ENCODE measurements around the gene ZNF536.

Gene ZNF536

DNA sequence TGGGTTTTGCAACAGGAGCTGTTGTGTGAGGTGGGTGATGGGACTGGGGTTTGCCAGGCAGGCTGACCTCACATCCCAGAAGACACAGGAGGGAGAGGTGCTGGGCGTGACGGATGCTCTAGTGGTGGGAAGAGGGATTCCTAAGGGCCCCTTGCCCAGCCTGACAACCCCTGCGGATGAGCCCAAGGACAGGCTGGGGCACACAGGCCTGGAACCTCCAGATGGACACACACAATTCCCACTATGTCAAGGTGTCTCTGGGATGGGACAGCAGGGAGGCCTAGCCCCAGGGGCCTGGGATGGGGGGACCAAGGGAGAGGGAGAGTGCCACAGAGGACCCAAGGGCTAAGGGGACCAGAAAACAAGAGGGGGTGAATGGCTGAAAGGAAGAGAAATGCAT, 191.5 kb downstream of the ZNF536 start:
- H3K27me3 ChIP-seq (ENCODE audit: insufficient read depth, low read length) = no peaks in the 10 kb centered on the region
- no peak overlapping the region for H2AFZ ChIP-seq (ENCODE audit: low read length, unreplicated experiment)

DNA sequence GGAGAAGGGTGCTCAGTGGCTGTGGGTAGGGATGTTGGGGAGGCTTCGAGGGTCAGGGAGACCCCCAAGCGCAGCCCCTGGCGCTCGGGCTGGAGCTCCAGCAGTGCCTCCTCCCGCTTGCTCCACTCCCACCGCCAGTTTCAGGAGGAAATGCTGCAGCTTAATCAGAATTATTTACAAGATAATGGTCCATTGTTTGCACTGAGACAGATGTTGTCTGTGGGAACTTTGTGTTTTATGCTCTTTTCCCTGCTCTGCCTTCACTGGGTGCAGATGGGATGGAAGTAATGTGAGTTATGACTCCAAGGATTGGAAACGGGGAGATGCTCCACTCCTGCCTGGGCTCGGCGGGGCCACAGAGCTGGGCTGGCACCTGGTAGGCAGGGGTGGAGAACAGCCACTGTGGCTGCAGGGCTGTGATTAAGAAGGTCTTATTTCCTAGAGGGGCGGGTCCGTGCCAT, 192.4 kb downstream of the ZNF536 start:
- H3K4me3 ChIP-seq (ENCODE audit: low read depth, low read length) = no peak overlapping the region
- H3K27ac ChIP-seq (ENCODE audit: low read depth, low read length) = no peak overlapping the region
- no peaks in the 10 kb centered on the region for H3K27me3 ChIP-seq (ENCODE audit: insufficient read depth, low read length)
- H3K4me1 ChIP-seq (ENCODE audit: control insufficient read depth, insufficient read depth, low read length, unreplicated experiment) = no peaks in the 10 kb centered on the region
- H2AFZ ChIP-seq (ENCODE audit: low read length, unreplicated experiment) = no peak overlapping the region
- no peaks in the 10 kb centered on the region for H3K36me3 ChIP-seq (ENCODE audit: insufficient read depth, low read length)
- no peaks in the 10 kb centered on the region for H3K79me2 ChIP-seq (ENCODE audit: control insufficient read depth, insufficient read depth, low read length, unreplicated experiment)

More for the DNA sequence above, 191.5 kb downstream of the ZNF536 start:
- no peak overlapping the region for H3K4me3 ChIP-seq (ENCODE audit: low read depth, low read length)
- no peak overlapping the region for H3K27ac ChIP-seq (ENCODE audit: low read depth, low read length)
- no peaks in the 10 kb centered on the region for H3K36me3 ChIP-seq (ENCODE audit: insufficient read depth, low read length)
- H3K4me1 ChIP-seq (ENCODE audit: control insufficient read depth, insufficient read depth, low read length, unreplicated experiment) = no peaks in the 10 kb centered on the region
- no peaks in the 10 kb centered on the region for H3K79me2 ChIP-seq (ENCODE audit: control insufficient read depth, insufficient read depth, low read length, unreplicated experiment)

DNA sequence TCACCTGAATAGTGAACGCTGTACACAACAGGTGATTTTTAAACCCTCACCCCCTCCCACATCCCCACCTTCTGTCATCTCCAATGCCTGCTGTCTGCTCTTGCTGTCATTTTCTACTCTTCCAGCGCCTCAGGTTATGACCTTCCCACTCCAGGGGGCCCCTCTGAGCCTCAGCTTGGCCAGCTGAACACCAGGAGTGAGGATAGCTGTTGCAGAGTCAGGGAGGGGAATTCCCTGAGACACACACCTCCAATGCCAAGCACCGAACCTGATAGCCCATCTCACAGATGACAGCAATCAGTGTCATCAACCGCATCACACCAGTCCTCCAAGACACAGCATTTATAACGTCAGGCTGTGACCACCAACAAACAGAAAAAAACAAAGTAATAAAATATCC, 193.5 kb downstream of the ZNF536 start:
- H3K27ac ChIP-seq (ENCODE audit: low read depth, low read length) = no peak overlapping the region
- H3K4me3 ChIP-seq (ENCODE audit: low read depth, low read length) = no peak overlapping the region
- H3K4me1 ChIP-seq (ENCODE audit: control insufficient read depth, insufficient read depth, low read length, unreplicated experiment) = no peaks in the 10 kb centered on the region
- H3K79me2 ChIP-seq (ENCODE audit: control insufficient read depth, insufficient read depth, low read length, unreplicated experiment) = no peaks in the 10 kb centered on the region
- no peaks in the 10 kb centered on the region for H3K36me3 ChIP-seq (ENCODE audit: insufficient read depth, low read length)
- H3K27me3 ChIP-seq (ENCODE audit: insufficient read depth, low read length) = no peaks in the 10 kb centered on the region
- H2AFZ ChIP-seq (ENCODE audit: low read length, unreplicated experiment) = no peak overlapping the region

DNA sequence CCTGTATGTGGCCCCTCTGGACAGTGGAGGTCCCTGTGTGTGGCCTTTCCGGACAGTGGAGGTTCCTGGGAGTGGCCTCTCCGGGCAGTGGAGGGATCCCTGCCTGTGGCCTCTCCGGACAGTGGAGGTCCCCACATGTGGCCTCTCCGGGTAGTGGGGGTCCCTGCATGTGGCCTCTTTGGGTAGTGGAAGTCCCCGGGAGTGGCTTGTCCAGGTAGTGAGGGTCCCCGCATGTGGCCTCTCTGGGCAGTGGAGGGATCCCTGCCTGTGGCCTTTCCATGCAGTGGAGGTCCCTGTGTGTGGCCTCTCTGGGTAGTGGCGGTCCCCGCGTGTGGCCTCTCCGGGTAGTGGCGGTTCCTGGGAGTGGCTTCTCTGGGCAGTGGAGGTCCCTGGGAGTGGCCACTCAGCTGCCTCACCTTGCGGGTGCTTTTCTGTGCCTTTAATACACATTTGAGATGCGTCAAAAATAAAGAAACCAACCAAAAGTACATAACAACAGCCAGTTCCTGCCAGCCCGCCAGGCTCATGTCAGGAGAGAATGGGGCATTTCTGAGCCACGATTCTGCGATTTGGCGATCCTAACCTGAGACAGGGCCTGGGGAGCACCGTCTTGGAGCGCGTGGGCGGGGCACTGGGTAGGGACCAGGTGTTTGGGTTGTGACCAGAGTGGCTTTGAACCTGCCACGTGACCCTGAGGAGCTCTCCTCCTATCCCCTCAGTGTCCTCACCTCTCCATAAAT, 194.7 kb downstream of the ZNF536 start:
- Histone ChIP-seq H3K4me3 (ENCODE audit: low read depth, low read length) (no peak overlapping the region), H3K79me2 (ENCODE audit: control insufficient read depth, insufficient read depth, low read length, unreplicated experiment) (no peaks in the 10 kb centered on the region), H3K27me3 (ENCODE audit: insufficient read depth, low read length) (no peaks in the 10 kb centered on the region), H3K27ac (ENCODE audit: low read depth, low read length) (no peak overlapping the region), H3K4me1 (ENCODE audit: control insufficient read depth, insufficient read depth, low read length, unreplicated experiment) (no peaks in the 10 kb centered on the region), H2AFZ (ENCODE audit: low read length, unreplicated experiment) (no peak overlapping the region), H3K36me3 (ENCODE audit: insufficient read depth, low read length) (no peaks in the 10 kb centered on the region)

DNA sequence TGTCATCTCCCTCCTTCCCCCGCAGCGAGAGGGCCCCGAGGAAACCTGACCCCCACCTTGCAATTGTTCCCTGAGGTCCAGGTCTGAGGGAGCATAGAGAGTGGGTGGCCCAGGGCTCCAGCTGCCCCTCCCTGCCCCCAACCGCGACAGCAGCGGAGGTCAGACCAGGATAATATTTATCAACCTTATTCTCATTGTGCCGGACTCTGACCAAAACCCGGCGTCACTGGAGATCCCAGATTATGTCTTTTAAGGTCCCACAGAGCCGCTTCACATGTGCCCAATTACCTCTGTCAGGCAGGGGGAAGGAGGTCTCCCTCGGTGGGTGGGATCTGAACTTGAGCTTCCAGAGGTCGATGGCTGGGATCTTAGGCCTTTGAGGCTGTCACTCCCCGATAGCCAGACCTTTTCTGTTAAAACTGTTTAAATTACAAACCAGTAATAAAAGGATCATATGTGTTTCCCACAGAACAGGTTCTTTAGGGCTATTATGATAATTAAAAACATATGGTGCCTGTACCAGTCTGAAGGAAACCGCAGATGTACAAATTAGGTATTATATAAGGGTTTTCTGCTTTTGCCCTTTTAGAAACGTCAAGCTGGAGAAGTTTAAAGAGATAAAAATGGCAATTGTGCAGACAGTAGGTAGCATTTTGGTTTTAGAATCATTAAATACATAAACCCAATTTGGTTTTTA, 195.5 kb downstream of the ZNF536 start:
- no peaks in the 10 kb centered on the region for H3K36me3 ChIP-seq (ENCODE audit: insufficient read depth, low read length)
- no peak overlapping the region for H3K27ac ChIP-seq (ENCODE audit: low read depth, low read length)
- H3K79me2 ChIP-seq (ENCODE audit: control insufficient read depth, insufficient read depth, low read length, unreplicated experiment) = no peaks in the 10 kb centered on the region
- H2AFZ ChIP-seq (ENCODE audit: low read length, unreplicated experiment) = no peak overlapping the region
- no peaks in the 10 kb centered on the region for H3K27me3 ChIP-seq (ENCODE audit: insufficient read depth, low read length)
- H3K4me3 ChIP-seq (ENCODE audit: low read depth, low read length) = no peak overlapping the region
- no peaks in the 10 kb centered on the region for H3K4me1 ChIP-seq (ENCODE audit: control insufficient read depth, insufficient read depth, low read length, unreplicated experiment)

DNA sequence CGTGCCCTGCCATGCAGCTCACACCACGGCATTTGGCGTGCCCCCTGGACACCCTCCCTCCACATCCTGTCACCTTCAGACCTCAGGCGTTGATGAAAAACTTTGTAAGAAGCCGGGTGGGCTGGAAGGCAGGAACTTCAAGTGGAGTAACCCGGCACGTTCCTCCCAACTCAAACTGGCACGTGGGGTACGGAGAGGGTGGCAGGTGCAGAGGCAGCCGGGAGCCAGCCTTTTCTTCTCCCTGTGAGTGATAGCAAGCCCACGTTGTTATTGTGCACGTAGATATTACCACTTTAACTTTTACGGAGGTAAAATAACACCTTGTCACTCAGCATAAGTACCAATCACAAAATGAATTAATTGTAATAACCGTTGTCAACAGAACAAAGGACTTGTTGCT, 198.0 kb downstream of the ZNF536 start:
- no peaks in the 10 kb centered on the region for H3K79me2 ChIP-seq (ENCODE audit: control insufficient read depth, insufficient read depth, low read length, unreplicated experiment)
- no peaks in the 10 kb centered on the region for H3K27me3 ChIP-seq (ENCODE audit: insufficient read depth, low read length)
- no peaks in the 10 kb centered on the region for H3K4me1 ChIP-seq (ENCODE audit: control insufficient read depth, insufficient read depth, low read length, unreplicated experiment)
- no peak overlapping the region for H2AFZ ChIP-seq (ENCODE audit: low read length, unreplicated experiment)
- no peaks in the 10 kb centered on the region for H3K36me3 ChIP-seq (ENCODE audit: insufficient read depth, low read length)
- H3K4me3 ChIP-seq (ENCODE audit: low read depth, low read length) = no peak overlapping the region
- no peak overlapping the region for H3K27ac ChIP-seq (ENCODE audit: low read depth, low read length)

DNA sequence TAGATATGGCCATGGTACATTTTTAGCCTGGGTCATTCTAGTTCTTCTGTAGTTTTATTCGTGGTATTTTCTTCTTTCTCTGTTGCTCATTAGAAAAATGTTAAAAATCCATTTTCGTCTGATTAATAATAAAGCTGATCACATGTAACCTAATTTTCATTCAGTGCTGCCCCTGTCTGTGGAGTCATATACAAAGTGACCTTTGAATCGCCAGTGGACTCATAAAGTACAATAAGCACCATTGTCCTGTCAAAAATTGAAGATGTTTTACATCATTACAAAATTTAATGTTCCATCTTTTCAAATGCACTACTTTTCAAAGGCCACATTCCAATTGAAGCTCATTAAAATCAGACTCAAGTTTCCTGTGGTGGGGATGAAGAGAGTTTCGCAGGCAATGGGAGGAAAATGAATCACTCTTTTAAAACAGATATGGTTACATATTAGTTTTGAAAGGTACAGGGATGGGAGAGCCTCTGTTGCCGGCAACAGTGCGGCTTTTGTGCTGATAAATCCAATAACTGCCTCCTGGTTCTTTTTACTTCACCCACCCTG, 205.4 kb downstream of the ZNF536 start:
- Histone ChIP-seq H2AFZ (ENCODE audit: low read length, unreplicated experiment) (no peak overlapping the region), H3K36me3 (ENCODE audit: insufficient read depth, low read length) (no peaks in the 10 kb centered on the region), H3K79me2 (ENCODE audit: control insufficient read depth, insufficient read depth, low read length, unreplicated experiment) (no peaks in the 10 kb centered on the region), H3K4me3 (ENCODE audit: low read depth, low read length) (no peak overlapping the region), H3K4me1 (ENCODE audit: control insufficient read depth, insufficient read depth, low read length, unreplicated experiment) (no peaks in the 10 kb centered on the region), H3K27me3 (ENCODE audit: insufficient read depth, low read length) (no peaks in the 10 kb centered on the region), H3K27ac (ENCODE audit: low read depth, low read length) (no peak overlapping the region)

DNA sequence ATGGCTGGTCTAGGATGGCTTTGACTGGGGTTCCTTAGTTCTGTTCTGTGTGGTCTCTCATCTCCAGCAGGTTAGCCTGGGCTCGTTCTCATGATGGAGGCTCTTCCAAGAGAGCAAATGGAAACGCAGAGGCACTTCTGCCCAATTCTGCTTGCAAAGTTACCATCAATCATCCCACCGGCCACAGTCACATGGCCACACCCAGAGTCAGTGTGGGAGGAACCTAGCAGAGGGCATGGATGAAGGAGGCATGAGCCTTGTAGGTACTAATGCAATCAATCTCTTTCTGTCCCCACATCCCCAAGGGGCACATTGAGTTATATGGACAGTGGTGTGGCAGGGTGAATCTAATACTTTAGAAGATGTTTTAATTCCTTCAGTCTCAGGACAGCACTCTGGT, 207.2 kb downstream of the ZNF536 start:
- H3K27ac ChIP-seq (ENCODE audit: low read depth, low read length) = no peak overlapping the region
- no peaks in the 10 kb centered on the region for H3K79me2 ChIP-seq (ENCODE audit: control insufficient read depth, insufficient read depth, low read length, unreplicated experiment)
- no peaks in the 10 kb centered on the region for H3K36me3 ChIP-seq (ENCODE audit: insufficient read depth, low read length)
- H2AFZ ChIP-seq (ENCODE audit: low read length, unreplicated experiment) = no peak overlapping the region
- H3K4me3 ChIP-seq (ENCODE audit: low read depth, low read length) = no peak overlapping the region
- no peaks in the 10 kb centered on the region for H3K4me1 ChIP-seq (ENCODE audit: control insufficient read depth, insufficient read depth, low read length, unreplicated experiment)
- no peaks in the 10 kb centered on the region for H3K27me3 ChIP-seq (ENCODE audit: insufficient read depth, low read length)

DNA sequence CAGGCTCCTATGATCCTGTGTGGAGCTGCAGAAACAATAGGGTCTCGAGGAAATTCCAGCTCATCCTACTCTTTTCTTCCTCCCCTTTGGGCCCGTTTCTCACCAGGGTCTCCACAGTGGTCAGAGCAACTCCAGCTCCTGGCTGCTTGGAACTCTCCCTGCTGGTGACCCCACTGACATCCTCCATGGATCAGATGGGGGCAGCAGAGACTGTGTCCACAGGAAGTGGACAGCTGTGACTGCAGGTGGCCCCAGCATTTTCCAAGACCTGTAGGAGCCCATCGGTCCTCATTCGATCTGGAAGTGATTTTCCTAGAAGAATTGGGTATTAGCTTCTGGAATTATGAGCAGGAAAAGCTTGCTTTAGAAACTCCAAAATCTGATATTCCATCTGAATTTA, 208.5 kb downstream of the ZNF536 start:
- no peaks in the 10 kb centered on the region for H3K4me1 ChIP-seq (ENCODE audit: control insufficient read depth, insufficient read depth, low read length, unreplicated experiment)
- H3K4me3 ChIP-seq (ENCODE audit: low read depth, low read length) = no peak overlapping the region
- no peak overlapping the region for H3K27ac ChIP-seq (ENCODE audit: low read depth, low read length)
- H3K79me2 ChIP-seq (ENCODE audit: control insufficient read depth, insufficient read depth, low read length, unreplicated experiment) = no peaks in the 10 kb centered on the region
- H3K27me3 ChIP-seq (ENCODE audit: insufficient read depth, low read length) = no peaks in the 10 kb centered on the region
- no peak overlapping the region for H2AFZ ChIP-seq (ENCODE audit: low read length, unreplicated experiment)
- no peaks in the 10 kb centered on the region for H3K36me3 ChIP-seq (ENCODE audit: insufficient read depth, low read length)

DNA sequence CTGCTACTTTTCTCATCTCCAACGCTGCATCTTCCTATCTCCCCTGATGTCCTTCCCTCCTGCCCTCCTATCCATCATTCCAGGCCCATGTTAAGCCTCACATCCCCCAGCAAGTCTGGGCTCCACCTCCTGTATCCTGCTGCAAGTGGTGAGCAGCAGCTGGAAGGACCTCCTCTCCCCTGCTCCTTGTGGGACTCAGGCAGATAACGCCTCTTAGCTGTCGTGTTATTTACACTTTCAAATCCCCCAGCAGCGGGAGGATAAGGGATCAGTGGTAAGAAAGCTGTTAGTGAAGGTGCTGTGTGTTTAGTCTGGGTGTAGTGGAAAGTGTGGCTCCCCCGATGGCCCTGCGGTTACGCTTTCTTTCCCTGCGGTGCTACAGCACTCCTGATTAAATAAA, 211.9 kb downstream of the ZNF536 start:
- Histone ChIP-seq H3K4me1 (ENCODE audit: control insufficient read depth, insufficient read depth, low read length, unreplicated experiment) (no peaks in the 10 kb centered on the region), H3K27me3 (ENCODE audit: insufficient read depth, low read length) (no peaks in the 10 kb centered on the region), H3K36me3 (ENCODE audit: insufficient read depth, low read length) (no peaks in the 10 kb centered on the region), H3K79me2 (ENCODE audit: control insufficient read depth, insufficient read depth, low read length, unreplicated experiment) (no peaks in the 10 kb centered on the region), H3K27ac (ENCODE audit: low read depth, low read length) (no peak overlapping the region), H2AFZ (ENCODE audit: low read length, unreplicated experiment) (no peak overlapping the region), H3K4me3 (ENCODE audit: low read depth, low read length) (no peak overlapping the region)

DNA sequence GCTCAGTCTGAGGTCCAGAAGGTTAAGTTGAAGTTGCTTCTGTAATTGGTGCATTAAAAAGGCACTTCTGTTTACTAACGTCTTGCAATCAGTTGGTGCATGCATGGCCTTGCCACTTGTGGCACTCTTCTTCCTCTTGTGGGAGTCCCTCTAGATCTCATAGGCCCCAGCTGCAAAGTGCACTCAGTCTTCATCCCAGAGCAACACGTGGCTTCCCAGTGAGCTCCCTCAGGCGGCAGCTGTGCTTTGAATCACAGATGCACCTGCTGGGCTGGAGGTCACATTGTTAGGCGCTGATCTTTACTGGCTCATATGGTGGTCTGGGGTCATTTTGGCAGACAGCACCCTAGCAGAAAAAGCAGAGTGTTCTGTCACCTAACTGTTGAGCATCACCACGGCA, 215.7 kb downstream of the ZNF536 start:
- Histone ChIP-seq H3K4me3 (ENCODE audit: low read depth, low read length) (no peak overlapping the region), H3K36me3 (ENCODE audit: insufficient read depth, low read length) (no peaks in the 10 kb centered on the region), H3K27me3 (ENCODE audit: insufficient read depth, low read length) (no peaks in the 10 kb centered on the region), H3K27ac (ENCODE audit: low read depth, low read length) (no peak overlapping the region), H2AFZ (ENCODE audit: low read length, unreplicated experiment) (no peak overlapping the region), H3K4me1 (ENCODE audit: control insufficient read depth, insufficient read depth, low read length, unreplicated experiment) (no peaks in the 10 kb centered on the region), H3K79me2 (ENCODE audit: control insufficient read depth, insufficient read depth, low read length, unreplicated experiment) (no peaks in the 10 kb centered on the region)

Data from ACC112 (cell line).